H1 (cell line): ENCODE data around the gene MAGI1. TPM values are rescaled to one million over a fixed set of nuclear protein-coding genes. Genes with fewer than 3 reads are reported as not detected.

Experiments
- CTCF ChIA-PET: fragments of 300-600 bp; sonication (Branson Sonifier 250); formaldehyde crosslinking; loops from one replicate; lab custom pipeline; 2021; ENCODE audit not compliant: partially characterized antibody; lab: Charles Lee
- POLR2A ChIA-PET: fragments of 300-600 bp; sonication (Branson Sonifier 250); formaldehyde crosslinking; loops from one replicate; lab custom pipeline; 2021; ENCODE audit warnings: inconsistent platforms; ENCODE audit not compliant: partially characterized antibody; lab: Charles Lee
- DNase-seq, 2 experiments: peaks; one replicate each; pipeline versions ENCODE4 v3.0.0 to v3.0.0-alpha.2; 2010 to 2022; ENCODE audit warnings: low spot score in 2 of 2, low read depth in 1 of 2, mixed read lengths in 1 of 2
- FAIRE-seq: peaks from 2 replicates; lab custom pipeline; 2011; peaks lifted over from hg19 to GRCh38; lab: Jason Lieb, UNC
- H2AFZ ChIP-seq: 2 replicates; pipeline ENCODE4 v1.8.1; 2012; ENCODE audit warnings: low read length, inconsistent platforms
- H2AK5ac ChIP-seq: 2 replicates; pipeline ENCODE4 v1.6.1; 2013; ENCODE audit warnings: low read depth, low read length
- H2BK120ac ChIP-seq: replicated peaks from 2 replicates; pipeline ENCODE3; 2013; ENCODE audit warnings: low read depth, low read length, inconsistent platforms
- H2BK12ac ChIP-seq: 2 replicates; pipeline ENCODE4 v1.6.1; 2013; ENCODE audit warnings: low read depth, low read length
- H2BK15ac ChIP-seq: 2 replicates; pipeline ENCODE4 v1.6.1; 2013; ENCODE audit warnings: low read length
- H2BK20ac ChIP-seq: 2 replicates; pipeline ENCODE4 v1.6.1; 2013; ENCODE audit warnings: low read length
- H2BK5ac ChIP-seq: 2 replicates; pipeline ENCODE4 v1.6.1; 2013; ENCODE audit warnings: low read depth, low read length
- H3K14ac ChIP-seq: 2 replicates; pipeline ENCODE4 v1.6.1; 2013; ENCODE audit warnings: inconsistent platforms; ENCODE audit not compliant: insufficient read length
- H3K18ac ChIP-seq: 2 replicates; pipeline ENCODE4 v1.6.1; 2013; ENCODE audit warnings: low read length; ENCODE audit errors: extremely low read depth
- H3K23ac ChIP-seq: 2 replicates; pipeline ENCODE4 v1.6.1; 2013; ENCODE audit warnings: inconsistent platforms; ENCODE audit not compliant: insufficient read length
- H3K23me2 ChIP-seq: 2 replicates; pipeline ENCODE4 v1.6.1; 2013; ENCODE audit warnings: low read depth, low read length
- H3K27ac ChIP-seq: 2 replicates; pipeline ENCODE4 v1.6.1; 2011; ENCODE audit warnings: low read depth, low read length, inconsistent platforms
- H3K27me3 ChIP-seq, 4 experiments: replicated peaks in 1 of 4; 1 replicate in 1 of 4; 2 replicates in 3 of 4; pipeline versions ENCODE4 v1.6.1 to v1.8.1; 2011 to 2013; ENCODE audit warnings: low read length in 3 of 4, mild to moderate bottlenecking in 3 of 4, inconsistent platforms in 2 of 4, mixed read lengths in 2 of 4, moderate library complexity in 1 of 4; ENCODE audit not compliant: control insufficient read depth in 3 of 4, insufficient read depth in 3 of 4; ENCODE audit errors: extremely low read depth in 1 of 4
- H3K36me3 ChIP-seq, 4 experiments: 2 replicates each; pipeline versions ENCODE4 v1.6.1 to v1.8.1; 2011 to 2013; ENCODE audit warnings: mild to moderate bottlenecking in 4 of 4, low read length in 3 of 4, moderate library complexity in 2 of 4, control low read depth in 1 of 4, inconsistent platforms in 1 of 4; ENCODE audit not compliant: insufficient read depth in 4 of 4, control insufficient read depth in 2 of 4
- H3K4ac ChIP-seq: replicated peaks from 2 replicates; pipeline ENCODE3; 2013; ENCODE audit warnings: low read length, low read depth, mixed read lengths, inconsistent platforms; ENCODE audit not compliant: insufficient read length
- H3K4me1 ChIP-seq, 4 experiments: replicated peaks in 1 of 4; 1 replicate in 1 of 4; 2 replicates in 3 of 4; pipeline versions ENCODE4 v1.6.1 to v1.8.1; 2011 to 2013; ENCODE audit warnings: low read length in 3 of 4, inconsistent platforms in 2 of 4, mixed read lengths in 1 of 4; ENCODE audit not compliant: insufficient read depth in 4 of 4, control insufficient read depth in 3 of 4
- H3K4me2 ChIP-seq, 2 experiments: 2 replicates each; pipeline versions ENCODE4 v1.6.1 to v1.8.1; 2011 to 2013; ENCODE audit warnings: low read depth in 2 of 2, low read length in 2 of 2, control low read depth in 1 of 2, inconsistent platforms in 1 of 2, mild to moderate bottlenecking in 1 of 2; ENCODE audit not compliant: insufficient read depth in 1 of 2
- H3K4me3 ChIP-seq, 4 experiments: fragments of 200-600, 300-600 bp in 1 of 4; sonication (generic), shearing (Covaris generic), sonication (Bioruptor Twin) in 1 of 4; 2 replicates each; pipeline versions ENCODE4 v1.5.1 to v1.8.1; 2011 to 2016; ENCODE audit warnings: low read length in 4 of 4, low read depth in 3 of 4, control low read depth in 2 of 4, inconsistent platforms in 2 of 4, mild to moderate bottlenecking in 2 of 4, mixed read lengths in 1 of 4, moderate library complexity in 1 of 4; ENCODE audit not compliant: insufficient read depth in 2 of 4; ENCODE audit errors: extremely low read depth in 1 of 4
- H3K56ac ChIP-seq: replicated peaks from 2 replicates; pipeline ENCODE3; 2013; ENCODE audit warnings: low read depth, mild to moderate bottlenecking, mixed read lengths, low read length, inconsistent platforms; ENCODE audit not compliant: insufficient read length
- H3K79me1 ChIP-seq: 2 replicates; pipeline ENCODE4 v1.6.1; 2013; ENCODE audit warnings: low read depth, low read length, control low read depth
- H3K79me2 ChIP-seq, 2 experiments: 2 replicates each; pipeline versions ENCODE4 v1.6.1 to v1.8.1; 2012 to 2013; ENCODE audit warnings: low read length in 2 of 2, mild to moderate bottlenecking in 2 of 2, inconsistent platforms in 1 of 2; ENCODE audit not compliant: insufficient read depth in 2 of 2, control insufficient read depth in 1 of 2
- H3K9ac ChIP-seq, 4 experiments: replicated peaks in 1 of 4; 1 replicate in 1 of 4; 2 replicates in 3 of 4; pipeline versions ENCODE4 v1.6.1 to v1.8.1; 2011 to 2013; ENCODE audit warnings: low read depth in 3 of 4, low read length in 3 of 4, control low read depth in 2 of 4, mild to moderate bottlenecking in 2 of 4, moderate library complexity in 2 of 4, inconsistent platforms in 1 of 4; ENCODE audit errors: extremely low read depth in 1 of 4
- H3K9me3 ChIP-seq, 2 experiments: 2 replicates each; pipeline versions ENCODE4 v1.6.1 to v1.8.1; 2012 to 2013; ENCODE audit warnings: mild to moderate bottlenecking in 2 of 2, moderate library complexity in 2 of 2, control low read depth in 1 of 2, inconsistent platforms in 1 of 2, low read depth in 1 of 2, low read length in 1 of 2, mixed read lengths in 1 of 2; ENCODE audit not compliant: insufficient read depth in 2 of 2
- H4K20me1 ChIP-seq, 2 experiments: replicated peaks in 1 of 2; 2 replicates each; pipeline versions ENCODE3 to v1.8.1; 2011 to 2013; ENCODE audit warnings: inconsistent platforms in 2 of 2, low read length in 2 of 2, mild to moderate bottlenecking in 1 of 2; ENCODE audit not compliant: insufficient read depth in 2 of 2, control insufficient read depth in 1 of 2
- H4K5ac ChIP-seq: 2 replicates; pipeline ENCODE4 v1.6.1; 2013; ENCODE audit warnings: low read length, low read depth, mixed read lengths, inconsistent platforms; ENCODE audit not compliant: insufficient read length
- H4K8ac ChIP-seq: 2 replicates; pipeline ENCODE4 v1.8.0; 2013; ENCODE audit warnings: mild to moderate bottlenecking, moderate library complexity, low read length, inconsistent platforms; ENCODE audit not compliant: insufficient read depth; ENCODE audit errors: extremely low read depth
- H4K91ac ChIP-seq: replicated peaks from 2 replicates; pipeline ENCODE3; 2013; ENCODE audit warnings: low read length, mixed read lengths, inconsistent platforms; ENCODE audit not compliant: insufficient read length
- CHD2 ChIP-seq: IDR thresholded peaks from 2 replicates; pipeline ENCODE4 v1.6.1; 2012; ENCODE audit warnings: low read length, improper control_type of control experiment
- JUND ChIP-seq: IDR thresholded peaks from 2 replicates; pipeline ENCODE4 v1.6.1; 2011; ENCODE audit warnings: mild to moderate bottlenecking, improper control_type of control experiment, low read length
- POU5F1 ChIP-seq: IDR thresholded peaks from 2 replicates; pipeline ENCODE4 v1.6.1; 2011; ENCODE audit warnings: low read depth, mild to moderate bottlenecking, low read length, moderate library complexity
- SRF ChIP-seq: IDR thresholded peaks from 2 replicates; pipeline ENCODE4 v1.6.1; 2011; ENCODE audit warnings: mild to moderate bottlenecking, low read depth, low read length, moderate library complexity
- TAF1 ChIP-seq: IDR thresholded peaks from 2 replicates; pipeline ENCODE4 v1.6.1; 2011; ENCODE audit warnings: mild to moderate bottlenecking, low read depth, low read length
- WGBS, 2 experiments: shearing (Covaris generic) in 1 of 2; methylation state at CpG; one replicate each; pipeline versions ENCODE4 v1.1.6 to v1.1.7; 2013 to 2015; ENCODE audit warnings: low lambda C conversion rate in 2 of 2, mixed read lengths in 2 of 2, inconsistent platforms in 1 of 2, low coverage in 1 of 2, missing lambda C conversion rate in 1 of 2; ENCODE audit not compliant: insufficient replicate concordance in 2 of 2, insufficient coverage in 1 of 2, insufficient read length in 1 of 2; ENCODE audit errors: extremely low coverage in 1 of 2, missing lambda C conversion rate in 1 of 2; 5-methylcytosine and 5-hydroxymethylcytosine counted together
- polyA plus RNA-seq, 7 experiments: library from polyadenylated mRNA; depleted of rRNA in 3 of 7; stranded (reverse) in 5 of 7; unstranded in 2 of 7; fragments of >200 nt in 5 of 7; fragments of 200-250 nt in 2 of 7; gene quantifications; 1 replicate in 5 of 7; 2 replicates in 1 of 7; 4 replicates in 1 of 7; pipeline versions ENCODE4 v1.2.1 to v1.2.3, GENCODE V29; 2011 to 2013; ENCODE audit warnings: missing spikeins in 2 of 7, mixed read lengths in 2 of 7
- total RNA-seq: library from RNA; stranded (reverse); fragmentation: NEBNext Ultra II Directional; extraction: Animal tissue kit (Norgen Biotek cat#: 25700); gene quantifications from 2 replicates; pipeline ENCODE4 v1.2.1, GENCODE V29; 2021

MAGI1 gene
- total and polyA plus RNA-seq, 2 of the 8 experiments (the other 6 are each of a cell fraction or from before 2014, with no cell fraction given): 19.8 to 78.0 TPM

DNA sequence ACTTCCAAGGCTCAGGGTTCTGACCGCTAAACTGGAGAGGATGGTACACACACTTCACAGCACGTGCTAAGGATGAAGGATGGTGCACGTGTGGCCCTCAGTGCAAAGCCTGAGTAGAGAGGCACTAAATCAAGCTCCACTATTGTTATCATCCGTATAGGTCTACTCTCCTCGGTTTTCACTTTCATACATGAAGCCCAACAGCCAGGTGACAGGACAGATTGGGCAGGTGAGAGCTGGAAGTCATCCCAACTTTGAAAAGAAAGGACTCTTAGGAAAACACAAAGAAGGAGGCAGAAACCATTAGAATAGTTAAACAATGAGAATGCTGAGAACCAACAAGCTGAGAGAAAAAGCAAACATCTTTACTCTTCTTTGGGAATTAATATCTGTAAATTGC, 21.1 kb downstream of the MAGI1 start:
- H3K4me3 ChIP-seq: no peak overlapping the region
- peak overlapping the region; percentile 69 for H2AK5ac ChIP-seq
- H2AFZ ChIP-seq: no peak overlapping the region
- H3K9me3 ChIP-seq: no peaks in the 10 kb centered on the region
- H2BK120ac ChIP-seq: no peak overlapping the region
- H3K4ac ChIP-seq: peak overlapping the region; percentile 36
- H3K36me3 ChIP-seq: no peaks in the 10 kb centered on the region
- H3K4me2 ChIP-seq: no peak overlapping the region; a peak in 1 of 4 replicates
- ChIA-PET POLR2A (interaction anchor here (0.6 to 2.4 kb wide), 3 partner anchors 18 to 60 kb away, joined by 3 to 6 read pairs (median 3); no protein-coding TSS in a partner anchor), CTCF (interaction anchor here (0.9 to 1.8 kb wide), 3 partner anchors 10 to 28 kb away, joined by 3 to 8 read pairs (median 6); no protein-coding TSS in a partner anchor)
- H2BK5ac ChIP-seq: peak overlapping the region; percentile 62; the same call in 1 of the 2 replicates
- peaks cover 0 to 10% (median 9%) of the 10 kb centered on the region in 4 experiments; a peak in 6 of 7 replicates for H3K4me1 ChIP-seq
- H3K27me3 ChIP-seq: no peaks in the 10 kb centered on the region
- DNase-seq (no peak), FAIRE-seq (no peak)
- H4K5ac ChIP-seq: no peak overlapping the region
- H4K20me1 ChIP-seq: peaks cover 5 to 16% of the 10 kb centered on the region in 2 experiments
- no peak overlapping the region for H3K14ac ChIP-seq
- H3K18ac ChIP-seq: no peak overlapping the region
- peaks cover 7 to 92% of the 10 kb centered on the region in 2 experiments for H3K79me2 ChIP-seq
- H3K56ac ChIP-seq: no peak overlapping the region
- no peak overlapping the region for H3K27ac ChIP-seq
- 0 out of 2 replicates have a peak overlapping the region, but pooled peaks have one; percentile 37 for H2BK15ac ChIP-seq
- H4K91ac ChIP-seq: no peak overlapping the region
- H3K23ac ChIP-seq: no peak overlapping the region
- peaks cover 26% of the 10 kb centered on the region for H3K79me1 ChIP-seq
- TF ChIP-seq JUND: no peak
- no peak for TF ChIP-seq TAF1
- no peak for TF ChIP-seq CHD2
- no peak for TF ChIP-seq POU5F1
- TF ChIP-seq SRF: no peak
- WGBS, 2 experiments: 79% methylated on average over 5 of the region's 5 CpGs; no CpG with 5 or more reads in 1 of the 2 experiments
- H4K8ac ChIP-seq: no peak overlapping the region
- no peaks in the 10 kb centered on the region; the same call in 1 of the 2 replicates for H3K23me2 ChIP-seq
- H3K9ac ChIP-seq: no peak overlapping the region
- no peak overlapping the region for H2BK20ac ChIP-seq
- peak overlapping the region; percentile 68 for H2BK12ac ChIP-seq
